Mucosa of rectum (tissue), 2 donors: ENCODE measurements around the gene TICRR.

Experiments
- H3K27ac ChIP-seq, 2 donors: one replicate each; pipeline ENCODE4 v1.7.0; 2013; ENCODE audit warnings: inconsistent platforms in 2 of 2, low read depth in 2 of 2, low read length in 2 of 2
- H3K27me3 ChIP-seq, 2 donors: one replicate each; pipeline ENCODE4 v1.7.0; 2013; ENCODE audit warnings: low read length in 2 of 2; ENCODE audit not compliant: control insufficient read depth in 2 of 2, insufficient read depth in 2 of 2
- H3K36me3 ChIP-seq, 2 donors: one replicate each; pipeline ENCODE4 v1.7.0; 2013; ENCODE audit warnings: low read length in 2 of 2; ENCODE audit not compliant: control insufficient read depth in 2 of 2, insufficient read depth in 2 of 2
- H3K4me1 ChIP-seq, 2 donors: one replicate each; pipeline ENCODE4 v1.7.0; 2013; ENCODE audit warnings: low read length in 2 of 2, mild to moderate bottlenecking in 1 of 2; ENCODE audit not compliant: control insufficient read depth in 2 of 2, insufficient read depth in 2 of 2
- H3K4me3 ChIP-seq, 2 donors: one replicate each; pipeline ENCODE4 v1.7.0; 2013; ENCODE audit warnings: low read length in 2 of 2
- H3K9ac ChIP-seq, 2 donors: one replicate each; pipeline ENCODE4 v1.7.0; 2013; ENCODE audit warnings: low read length in 2 of 2, low read depth in 1 of 2, mild to moderate bottlenecking in 1 of 2
- H3K9me3 ChIP-seq, 2 donors: one replicate each; pipeline ENCODE4 v1.7.0; 2013; ENCODE audit warnings: low read length in 2 of 2; ENCODE audit not compliant: control insufficient read depth in 2 of 2
- donor health status: healthy.
- donor health status: Normal muscosa, but diverticular disease.

The TICRR gene, protein sequence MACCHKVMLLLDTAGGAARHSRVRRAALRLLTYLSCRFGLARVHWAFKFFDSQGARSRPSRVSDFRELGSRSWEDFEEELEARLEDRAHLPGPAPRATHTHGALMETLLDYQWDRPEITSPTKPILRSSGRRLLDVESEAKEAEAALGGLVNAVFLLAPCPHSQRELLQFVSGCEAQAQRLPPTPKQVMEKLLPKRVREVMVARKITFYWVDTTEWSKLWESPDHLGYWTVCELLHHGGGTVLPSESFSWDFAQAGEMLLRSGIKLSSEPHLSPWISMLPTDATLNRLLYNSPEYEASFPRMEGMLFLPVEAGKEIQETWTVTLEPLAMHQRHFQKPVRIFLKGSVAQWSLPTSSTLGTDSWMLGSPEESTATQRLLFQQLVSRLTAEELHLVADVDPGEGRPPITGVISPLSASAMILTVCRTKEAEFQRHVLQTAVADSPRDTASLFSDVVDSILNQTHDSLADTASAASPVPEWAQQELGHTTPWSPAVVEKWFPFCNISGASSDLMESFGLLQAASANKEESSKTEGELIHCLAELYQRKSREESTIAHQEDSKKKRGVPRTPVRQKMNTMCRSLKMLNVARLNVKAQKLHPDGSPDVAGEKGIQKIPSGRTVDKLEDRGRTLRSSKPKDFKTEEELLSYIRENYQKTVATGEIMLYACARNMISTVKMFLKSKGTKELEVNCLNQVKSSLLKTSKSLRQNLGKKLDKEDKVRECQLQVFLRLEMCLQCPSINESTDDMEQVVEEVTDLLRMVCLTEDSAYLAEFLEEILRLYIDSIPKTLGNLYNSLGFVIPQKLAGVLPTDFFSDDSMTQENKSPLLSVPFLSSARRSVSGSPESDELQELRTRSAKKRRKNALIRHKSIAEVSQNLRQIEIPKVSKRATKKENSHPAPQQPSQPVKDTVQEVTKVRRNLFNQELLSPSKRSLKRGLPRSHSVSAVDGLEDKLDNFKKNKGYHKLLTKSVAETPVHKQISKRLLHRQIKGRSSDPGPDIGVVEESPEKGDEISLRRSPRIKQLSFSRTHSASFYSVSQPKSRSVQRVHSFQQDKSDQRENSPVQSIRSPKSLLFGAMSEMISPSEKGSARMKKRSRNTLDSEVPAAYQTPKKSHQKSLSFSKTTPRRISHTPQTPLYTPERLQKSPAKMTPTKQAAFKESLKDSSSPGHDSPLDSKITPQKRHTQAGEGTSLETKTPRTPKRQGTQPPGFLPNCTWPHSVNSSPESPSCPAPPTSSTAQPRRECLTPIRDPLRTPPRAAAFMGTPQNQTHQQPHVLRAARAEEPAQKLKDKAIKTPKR (N-terminal part only)

DNA sequence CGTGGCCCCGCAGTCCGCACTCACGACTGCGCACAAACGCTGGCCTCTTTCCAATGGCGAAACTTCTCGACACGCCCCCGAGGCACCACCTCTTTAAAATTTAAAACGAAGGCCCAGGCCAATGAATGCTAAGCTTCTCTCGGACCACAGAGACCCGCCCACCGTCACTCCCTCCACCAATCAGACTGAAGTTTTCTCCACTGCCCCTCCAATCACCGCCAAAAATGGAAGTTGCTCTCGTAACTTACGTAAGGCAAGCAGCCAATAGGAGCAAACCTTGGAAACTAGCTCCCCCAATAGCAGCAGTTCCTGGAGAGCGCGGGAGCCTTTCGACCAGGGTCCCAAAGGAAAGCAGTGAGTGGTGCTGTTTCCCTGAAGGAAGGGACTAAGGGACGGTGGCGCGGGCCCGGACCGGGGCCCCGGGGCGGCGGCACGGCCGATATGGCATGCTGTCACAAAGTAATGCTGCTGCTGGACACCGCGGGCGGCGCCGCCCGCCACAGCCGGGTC, at the start of gene TICRR:
TICRR (plus strand) TSS at position 324 of the 510 bp plus-strand sequence; CDS start at position 442, 118 bp downstream.
- Histone ChIP-seq H3K4me1 (peaks cover 3 to 10% of the 10 kb centered on the region in 2 donors), H3K27me3 (no peaks in the 10 kb centered on the region), H3K4me3 (peak within 1 kb of the TSS; percentile 70 to 88), H3K9me3 (no peaks in the 10 kb centered on the region), H3K36me3 (no peaks in the 10 kb centered on the region), H3K27ac (no peak within 1 kb of the TSS), H3K9ac (peak within 1 kb of the TSS; percentile 59 to 60)

DNA sequence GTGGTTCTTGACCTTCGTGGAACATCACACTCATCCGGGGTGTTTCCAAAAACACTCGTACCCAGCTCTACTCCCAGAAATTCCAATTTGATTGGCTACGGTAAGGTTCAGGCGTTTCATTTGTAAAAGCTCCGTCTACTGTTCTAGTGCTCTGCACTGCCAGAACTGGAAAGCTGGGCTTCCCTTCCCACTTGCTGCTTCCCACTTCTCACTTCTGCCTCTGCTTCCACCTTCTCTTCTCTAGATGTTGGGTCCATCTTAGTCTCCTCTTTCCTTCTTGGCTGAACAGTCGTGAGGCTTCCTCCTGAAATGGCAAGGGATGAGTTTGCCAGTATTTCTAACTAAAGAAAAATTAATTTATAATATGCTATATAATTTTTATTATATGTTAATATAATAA, 49.1 kb upstream of the TICRR start:
- Histone ChIP-seq H3K27me3 (no peaks in the 10 kb centered on the region), H3K36me3 (no peaks in the 10 kb centered on the region), H3K4me3 (no peak overlapping the region), H3K9me3 (no peaks in the 10 kb centered on the region), H3K4me1 (no peaks in the 10 kb centered on the region), H3K27ac (no peak overlapping the region), H3K9ac (no peak overlapping the region)

DNA sequence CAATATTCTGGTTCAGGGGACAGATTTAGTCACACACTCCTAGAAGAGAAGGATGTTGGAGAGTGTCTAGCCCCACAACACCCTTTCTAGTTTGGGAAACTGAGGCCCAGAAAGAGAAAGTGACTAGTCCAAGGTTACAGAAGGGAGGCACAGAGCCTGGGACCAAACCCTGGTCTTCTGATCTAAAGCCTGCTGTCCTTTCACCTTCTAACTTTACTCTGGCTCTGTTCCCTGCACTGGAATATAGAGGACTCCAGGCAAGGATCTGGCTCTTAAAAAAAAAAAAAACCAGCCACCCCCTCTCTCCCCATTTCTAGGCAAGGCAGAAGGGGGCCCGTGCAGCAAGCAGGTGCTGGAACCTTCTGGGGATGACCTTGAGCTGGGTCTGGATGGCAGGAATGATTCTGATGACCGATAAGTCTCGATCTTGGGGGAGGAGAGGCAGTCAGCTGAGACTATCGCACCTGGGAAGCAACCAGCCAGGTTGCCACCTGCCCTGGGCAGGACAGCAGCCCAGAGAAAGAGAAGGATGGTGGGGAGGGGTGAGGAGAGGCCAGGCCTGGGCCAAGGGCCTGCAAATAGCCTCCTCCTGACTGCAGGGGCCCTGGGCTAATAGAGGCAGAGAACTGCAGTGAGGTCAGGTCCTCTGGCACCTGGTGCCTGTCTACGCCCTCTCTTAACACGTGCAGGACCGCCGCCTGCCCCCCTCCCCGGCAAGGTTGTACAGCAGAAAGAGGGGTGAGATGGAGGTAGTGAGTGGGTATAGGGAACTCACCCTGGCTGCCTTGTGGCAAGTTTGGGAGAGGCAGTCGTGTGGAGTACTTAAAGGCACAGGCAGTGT, 48.4 kb upstream of the TICRR start:
- no peak overlapping the region for H3K4me3 ChIP-seq
- no peak overlapping the region for H3K27ac ChIP-seq
- H3K27me3 ChIP-seq = no peaks in the 10 kb centered on the region
- H3K36me3 ChIP-seq = no peaks in the 10 kb centered on the region
- H3K9me3 ChIP-seq = no peaks in the 10 kb centered on the region
- H3K9ac ChIP-seq = no peak overlapping the region
- H3K4me1 ChIP-seq = no peaks in the 10 kb centered on the region

DNA sequence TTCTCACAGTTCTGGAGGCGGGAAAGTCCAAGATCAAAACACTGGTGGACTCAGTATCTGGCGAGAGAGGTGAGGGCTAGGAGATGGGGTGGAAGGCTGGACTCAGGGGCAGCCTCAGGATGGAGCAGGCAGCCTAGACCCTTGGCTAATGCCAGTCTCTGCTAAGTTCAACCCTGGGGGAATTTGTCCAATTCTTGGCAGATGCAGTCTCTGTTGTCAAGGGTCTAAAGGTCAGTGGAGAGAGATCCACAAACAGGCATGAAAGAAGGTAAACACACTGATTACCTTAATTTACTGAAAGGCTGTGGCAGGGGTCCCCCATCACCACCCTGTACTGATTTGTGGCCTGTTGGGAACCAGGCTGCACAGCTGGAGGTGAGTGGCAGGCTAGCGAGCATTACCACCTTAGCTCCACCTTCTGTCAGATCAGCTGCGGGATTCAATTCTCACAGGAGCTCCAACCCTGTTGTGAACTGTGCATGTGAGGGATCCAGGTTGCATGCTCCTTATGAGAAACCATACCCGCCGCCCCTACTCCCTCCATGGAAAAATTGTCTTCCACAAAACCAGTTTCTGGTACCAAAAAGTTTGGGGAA, 46.4 kb upstream of the TICRR start:
- H3K9ac ChIP-seq = no peak overlapping the region
- H3K4me1 ChIP-seq = no peaks in the 10 kb centered on the region
- H3K36me3 ChIP-seq = no peaks in the 10 kb centered on the region
- H3K9me3 ChIP-seq = no peaks in the 10 kb centered on the region
- H3K27ac ChIP-seq = no peak overlapping the region
- H3K27me3 ChIP-seq = no peaks in the 10 kb centered on the region
- no peak overlapping the region for H3K4me3 ChIP-seq

DNA sequence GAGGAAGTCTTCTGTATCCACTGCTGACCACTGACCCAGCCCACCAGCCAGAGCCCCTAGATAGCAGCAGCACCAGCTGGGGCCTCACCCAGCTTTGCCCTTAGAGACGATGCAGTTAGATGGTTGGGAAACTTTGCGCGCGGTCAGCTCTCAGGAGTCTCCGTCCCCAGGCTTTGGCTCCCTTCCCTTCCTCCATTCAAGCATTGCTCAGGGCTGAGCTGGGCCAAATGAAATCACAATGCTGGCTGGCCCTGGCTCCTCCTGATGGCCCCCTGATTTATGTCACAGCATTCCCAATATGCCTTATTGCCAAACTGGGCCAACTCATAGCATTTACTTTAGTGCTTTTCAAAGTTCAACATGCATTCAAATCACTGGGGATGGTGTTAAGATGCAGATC, 44.3 kb upstream of the TICRR start:
- Histone ChIP-seq H3K9me3 (no peaks in the 10 kb centered on the region), H3K9ac (no peak overlapping the region), H3K4me3 (no peak overlapping the region), H3K27ac (no peak overlapping the region), H3K27me3 (no peaks in the 10 kb centered on the region), H3K36me3 (no peaks in the 10 kb centered on the region), H3K4me1 (no peaks in the 10 kb centered on the region)

DNA sequence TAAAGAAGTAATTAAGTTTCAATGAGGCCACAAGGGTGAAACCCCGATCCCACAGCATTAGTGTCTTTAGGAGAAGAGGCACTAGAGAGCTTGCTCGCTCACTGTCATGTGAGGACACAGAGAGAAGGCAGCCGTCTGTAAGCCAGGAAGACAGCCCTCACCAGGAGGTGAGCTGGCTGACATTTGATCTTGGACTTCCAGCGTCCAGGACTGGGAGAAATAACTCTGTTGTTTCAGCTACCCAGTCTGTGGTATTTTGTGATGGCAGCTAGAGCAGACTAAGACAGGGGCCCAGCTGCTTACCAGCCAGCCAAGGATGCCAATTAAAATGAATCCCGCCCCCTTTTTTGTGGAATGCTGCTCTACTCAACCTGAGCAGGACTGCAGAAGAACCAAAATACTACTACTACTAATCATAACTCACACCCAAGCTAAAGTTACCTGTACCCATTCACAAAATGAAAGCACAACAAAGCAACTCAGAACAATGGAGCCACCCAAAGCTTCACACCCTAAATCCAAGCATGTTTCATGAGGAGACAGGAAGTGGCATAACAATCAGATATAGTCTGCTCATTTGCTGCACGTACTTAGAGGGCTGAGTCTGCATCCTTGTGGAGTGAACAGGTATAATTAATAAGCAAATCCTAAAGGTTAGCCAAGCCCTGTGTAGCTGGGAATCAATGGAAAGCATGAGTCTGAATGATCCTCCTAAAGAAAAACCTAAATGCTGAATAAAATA, 43.3 kb upstream of the TICRR start:
- H3K36me3 ChIP-seq = no peaks in the 10 kb centered on the region
- no peaks in the 10 kb centered on the region for H3K27me3 ChIP-seq
- H3K27ac ChIP-seq = no peak overlapping the region
- H3K4me3 ChIP-seq = no peak overlapping the region
- no peaks in the 10 kb centered on the region for H3K9me3 ChIP-seq
- no peak overlapping the region for H3K9ac ChIP-seq
- no peaks in the 10 kb centered on the region for H3K4me1 ChIP-seq

DNA sequence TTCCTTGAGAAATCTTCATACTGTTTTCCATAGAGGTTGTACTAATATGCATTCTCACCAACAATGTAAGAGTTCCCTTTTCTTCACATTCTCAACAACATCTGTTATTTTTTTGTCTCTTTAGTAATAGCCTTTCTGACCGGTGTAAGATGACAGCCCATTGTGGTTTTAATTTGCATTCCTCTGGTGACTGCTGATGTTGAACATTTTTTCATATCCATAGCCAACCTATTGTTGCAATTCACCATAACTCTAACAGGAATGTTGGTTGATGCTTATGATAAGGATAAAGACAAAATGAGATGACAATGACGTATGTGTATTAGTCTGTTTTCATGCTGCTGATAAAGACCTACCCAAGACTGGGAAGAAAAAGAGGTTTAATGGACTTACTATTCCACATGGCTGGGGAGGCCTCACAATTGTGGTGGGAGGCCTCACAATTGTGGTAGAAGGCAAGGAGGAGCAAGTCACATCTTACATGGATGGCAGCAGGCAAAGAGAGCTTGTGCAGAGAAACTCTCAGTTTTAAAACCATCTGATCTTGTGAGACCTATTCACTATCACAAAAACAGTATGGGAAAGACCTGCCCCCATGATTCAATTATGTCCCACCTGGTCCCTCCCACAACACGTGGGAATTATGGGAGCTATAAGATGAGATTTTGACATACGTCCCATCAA, 41.3 kb upstream of the TICRR start:
- Histone ChIP-seq H3K9me3 (no peaks in the 10 kb centered on the region), H3K27me3 (no peaks in the 10 kb centered on the region), H3K4me3 (no peak overlapping the region)

DNA sequence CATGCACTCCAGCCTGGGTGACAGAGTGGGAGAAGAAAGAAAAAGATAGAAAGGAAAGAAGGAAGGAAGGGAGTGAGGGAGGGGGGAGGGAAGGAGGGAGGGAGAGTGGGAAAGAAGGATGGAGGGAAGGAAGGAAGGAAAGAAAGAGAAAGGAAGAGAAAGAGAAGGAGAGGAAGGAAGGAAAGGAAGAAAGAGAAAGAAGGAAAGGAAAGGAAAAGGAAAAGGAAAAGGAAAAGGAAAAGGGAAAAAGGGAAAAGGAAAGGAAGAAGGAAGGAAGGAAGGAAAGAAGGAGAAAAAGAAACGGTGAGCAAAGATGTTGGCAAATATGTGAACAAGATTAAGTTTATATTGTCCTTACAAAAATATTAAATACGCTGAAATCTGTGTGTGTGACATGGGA, 36.2 kb upstream of the TICRR start:
- Histone ChIP-seq H3K9ac (no peak overlapping the region), H3K4me3 (no peak overlapping the region), H3K36me3 (no peaks in the 10 kb centered on the region), H3K27me3 (no peaks in the 10 kb centered on the region), H3K4me1 (no peaks in the 10 kb centered on the region), H3K9me3 (no peaks in the 10 kb centered on the region), H3K27ac (no peak overlapping the region)

More for the DNA sequence above, 41.3 kb upstream of the TICRR start:
- Histone ChIP-seq H3K27ac (no peak overlapping the region), H3K4me1 (no peaks in the 10 kb centered on the region), H3K36me3 (no peaks in the 10 kb centered on the region), H3K9ac (no peak overlapping the region)
